ENCODE data around the gene RDH16.
"Not testable (repeated sequence)": the region's sequence is repeated elsewhere in the genome, so short reads cannot be mapped to it uniquely, and the experiment has no call there.

RDH16 gene

DNA sequence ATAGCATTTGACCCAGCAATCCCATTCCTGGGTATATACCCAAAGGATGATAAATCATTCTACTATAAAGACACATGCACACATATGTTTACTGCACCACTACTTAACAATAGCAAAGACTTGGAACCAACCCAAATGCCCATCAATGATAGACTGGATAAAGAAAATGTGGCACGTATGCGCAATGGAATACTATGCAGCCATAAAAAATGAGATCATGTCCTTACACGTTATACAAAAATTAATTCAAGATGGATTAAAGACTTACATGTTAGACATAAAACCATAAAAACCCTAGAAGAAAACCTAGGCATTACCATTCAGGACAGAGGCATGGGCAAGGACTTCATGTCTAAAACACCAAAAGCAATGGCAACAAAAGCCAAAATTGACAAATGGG is 39.3 kb downstream of the RDH16 start:
- WGBS (ENCODE audit: extremely low coverage, insufficient coverage, insufficient read length), result no CpG with 5 or more reads among the region's 3 CpGs
- H3K4me3 ChIP-seq (ENCODE audit: low read depth, low read length); H2BK5ac ChIP-seq (ENCODE audit: low read depth, low read length, poor library complexity); H3K14ac ChIP-seq (ENCODE audit: low read length); H4K12ac ChIP-seq (ENCODE audit: low read depth, low read length); H3K79me1 ChIP-seq (ENCODE audit: low read length); H4K91ac ChIP-seq (ENCODE audit: low read depth, low read length); H3K27me3 ChIP-seq (ENCODE audit: insufficient read depth, low read length); H2BK12ac ChIP-seq (ENCODE audit: low read length); H2AK5ac ChIP-seq (ENCODE audit: low read length); H2AFZ ChIP-seq (ENCODE audit: insufficient read depth, low read length, poor library complexity); H4K8ac ChIP-seq (ENCODE audit: low read depth, low read length); DNase-seq; H3K4me2 ChIP-seq (ENCODE audit: low read length); H3K18ac ChIP-seq (ENCODE audit: low read length); H3K79me2 ChIP-seq (ENCODE audit: control insufficient read depth, insufficient read depth, low read length, poor library complexity); H3K4me1 ChIP-seq (ENCODE audit: control insufficient read depth in 1 of 2, insufficient read depth in 2 of 2, low read length in 2 of 2); H3K9me3 ChIP-seq (ENCODE audit: insufficient read depth, low read depth, low read length); H3K9ac ChIP-seq (ENCODE audit: low read length); H3K27ac ChIP-seq (ENCODE audit: low read depth, low read length); H3K4ac ChIP-seq (ENCODE audit: low read depth, low read length); H2BK120ac ChIP-seq (ENCODE audit: insufficient read depth, low read length, poor library complexity); H3K36me3 ChIP-seq (ENCODE audit: control insufficient read depth in 1 of 2, insufficient read depth in 2 of 2, low read length in 2 of 2); H3K23ac ChIP-seq (ENCODE audit: low read length): not testable (repeated sequence)

- H3K4ac ChIP-seq (ENCODE audit: low read depth, low read length), result no peak overlapping the region
- no peaks in the 10 kb centered on the region for H3K79me2 ChIP-seq (ENCODE audit: control insufficient read depth, insufficient read depth, low read length, poor library complexity)
- H3K14ac ChIP-seq (ENCODE audit: low read length), result no peak overlapping the region
- H3K23ac ChIP-seq (ENCODE audit: low read length), result no peak overlapping the region
- H4K91ac ChIP-seq (ENCODE audit: low read depth, low read length), result no peak overlapping the region
- no peak overlapping the region for H4K8ac ChIP-seq (ENCODE audit: low read depth, low read length)
- H3K79me1 ChIP-seq (ENCODE audit: low read length), result no peaks in the 10 kb centered on the region
- no peak overlapping the region for H3K4me3 ChIP-seq (ENCODE audit: low read depth, low read length)
- H2BK12ac ChIP-seq (ENCODE audit: low read length), result no peak overlapping the region
- no peak overlapping the region for H2BK120ac ChIP-seq (ENCODE audit: insufficient read depth, low read length, poor library complexity)
- no CpG with 5 or more reads among the region's 1 CpG for WGBS (ENCODE audit: extremely low coverage, insufficient coverage, insufficient read length)
- no peaks in the 10 kb centered on the region for H3K36me3 ChIP-seq (ENCODE audit: control insufficient read depth in 1 of 2, insufficient read depth in 2 of 2, low read length in 2 of 2)
- no peak overlapping the region for H3K9ac ChIP-seq (ENCODE audit: low read length)
- H3K4me2 ChIP-seq (ENCODE audit: low read length), result no peak overlapping the region
- H2AK5ac ChIP-seq (ENCODE audit: low read length), result no peak overlapping the region
- no peak overlapping the region for H2BK5ac ChIP-seq (ENCODE audit: low read depth, low read length, poor library complexity)
- H3K27me3 ChIP-seq (ENCODE audit: insufficient read depth, low read length), result no peaks in the 10 kb centered on the region
- no peak overlapping the region for H4K12ac ChIP-seq (ENCODE audit: low read depth, low read length)
- no peak overlapping the region for H2AFZ ChIP-seq (ENCODE audit: insufficient read depth, low read length, poor library complexity)
- H3K4me1 ChIP-seq (ENCODE audit: control insufficient read depth in 1 of 2, insufficient read depth in 2 of 2, low read length in 2 of 2), result no peaks in the 10 kb centered on the region
- no peaks in the 10 kb centered on the region for H3K9me3 ChIP-seq (ENCODE audit: insufficient read depth, low read depth, low read length)
- H3K18ac ChIP-seq (ENCODE audit: low read length), result no peak overlapping the region
- no peak for DNase-seq
- H3K27ac ChIP-seq (ENCODE audit: low read depth, low read length), result no peak overlapping the region
Observed at GRCh38 chr12:56916996-56917333, 40.4 kb downstream of the RDH16 start.

GRCh38 chr12:56916296-56916995 is 41.0 kb downstream of the RDH16 start:
- Histone ChIP-seq H2BK120ac (ENCODE audit: insufficient read depth, low read length, poor library complexity) (no peak overlapping the region), H3K18ac (ENCODE audit: low read length) (no peak overlapping the region), H3K79me1 (ENCODE audit: low read length) (no peaks in the 10 kb centered on the region), H3K9me3 (ENCODE audit: insufficient read depth, low read depth, low read length) (no peaks in the 10 kb centered on the region), H2AFZ (ENCODE audit: insufficient read depth, low read length, poor library complexity) (no peak overlapping the region), H3K4me2 (ENCODE audit: low read length) (no peak overlapping the region), H3K4me3 (ENCODE audit: low read depth, low read length) (no peak overlapping the region), H4K8ac (ENCODE audit: low read depth, low read length) (no peak overlapping the region), H2BK5ac (ENCODE audit: low read depth, low read length, poor library complexity) (no peak overlapping the region), H3K4ac (ENCODE audit: low read depth, low read length) (no peak overlapping the region), H4K91ac (ENCODE audit: low read depth, low read length) (no peak overlapping the region), H3K79me2 (ENCODE audit: control insufficient read depth, insufficient read depth, low read length, poor library complexity) (no peaks in the 10 kb centered on the region), H3K4me1 (ENCODE audit: control insufficient read depth in 1 of 2, insufficient read depth in 2 of 2, low read length in 2 of 2) (no peaks in the 10 kb centered on the region), H4K12ac (ENCODE audit: low read depth, low read length) (no peak overlapping the region), H3K36me3 (ENCODE audit: control insufficient read depth in 1 of 2, insufficient read depth in 2 of 2, low read length in 2 of 2) (no peaks in the 10 kb centered on the region), H3K9ac (ENCODE audit: low read length) (no peak overlapping the region), H3K27ac (ENCODE audit: low read depth, low read length) (no peak overlapping the region), H2AK5ac (ENCODE audit: low read length) (no peak overlapping the region), H3K14ac (ENCODE audit: low read length) (no peak overlapping the region), H2BK12ac (ENCODE audit: low read length) (no peak overlapping the region), H3K23ac (ENCODE audit: low read length) (no peak overlapping the region), H3K27me3 (ENCODE audit: insufficient read depth, low read length) (no peaks in the 10 kb centered on the region)
- no peak for DNase-seq
- WGBS (ENCODE audit: extremely low coverage, insufficient coverage, insufficient read length), result no CpG with 5 or more reads among the region's 4 CpGs

DNA sequence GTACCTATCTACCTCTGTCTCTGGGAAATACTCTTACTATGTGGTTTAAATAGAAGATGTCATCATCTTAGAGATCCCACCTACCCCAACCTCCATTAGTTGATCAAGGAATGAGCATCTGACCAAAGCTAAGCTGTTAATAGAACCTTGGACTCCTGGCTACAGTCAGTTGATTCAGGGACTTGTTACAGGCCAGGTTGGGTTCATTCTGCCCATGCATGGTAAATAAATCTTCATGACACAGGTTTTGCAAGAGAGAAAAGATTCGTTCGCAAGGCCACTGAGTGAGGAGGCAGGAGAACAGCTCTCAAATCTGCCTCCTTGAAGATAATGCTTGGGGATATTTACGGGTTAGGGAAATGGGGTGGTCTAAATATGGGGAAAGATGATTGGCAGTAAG is 42.7 kb downstream of the RDH16 start:
- H2AFZ ChIP-seq (ENCODE audit: insufficient read depth, low read length, poor library complexity), result no peak overlapping the region
- H3K27me3 ChIP-seq (ENCODE audit: insufficient read depth, low read length), result no peaks in the 10 kb centered on the region
- no peak overlapping the region for H3K4me2 ChIP-seq (ENCODE audit: low read length)
- H3K27ac ChIP-seq (ENCODE audit: low read depth, low read length), result no peak overlapping the region
- H2BK120ac ChIP-seq (ENCODE audit: insufficient read depth, low read length, poor library complexity), result no peak overlapping the region
- H3K23ac ChIP-seq (ENCODE audit: low read length), result no peak overlapping the region
- no peak overlapping the region for H2BK12ac ChIP-seq (ENCODE audit: low read length)
- H3K9ac ChIP-seq (ENCODE audit: low read length), result no peak overlapping the region
- WGBS (ENCODE audit: extremely low coverage, insufficient coverage, insufficient read length), result no CpG with 5 or more reads among the region's 3 CpGs
- no peaks in the 10 kb centered on the region for H3K36me3 ChIP-seq (ENCODE audit: control insufficient read depth in 1 of 2, insufficient read depth in 2 of 2, low read length in 2 of 2)
- no peaks in the 10 kb centered on the region for H3K79me2 ChIP-seq (ENCODE audit: control insufficient read depth, insufficient read depth, low read length, poor library complexity)
- H3K9me3 ChIP-seq (ENCODE audit: insufficient read depth, low read depth, low read length), result no peaks in the 10 kb centered on the region
- no peak overlapping the region for H4K8ac ChIP-seq (ENCODE audit: low read depth, low read length)
- no peak overlapping the region for H3K14ac ChIP-seq (ENCODE audit: low read length)
- no peak overlapping the region for H4K91ac ChIP-seq (ENCODE audit: low read depth, low read length)
- DNase-seq, result no peak
- no peak overlapping the region for H4K12ac ChIP-seq (ENCODE audit: low read depth, low read length)
- H3K4ac ChIP-seq (ENCODE audit: low read depth, low read length), result no peak overlapping the region
- no peak overlapping the region for H3K18ac ChIP-seq (ENCODE audit: low read length)
- H2AK5ac ChIP-seq (ENCODE audit: low read length), result no peak overlapping the region
- no peaks in the 10 kb centered on the region for H3K4me1 ChIP-seq (ENCODE audit: control insufficient read depth in 1 of 2, insufficient read depth in 2 of 2, low read length in 2 of 2)
- no peak overlapping the region for H2BK5ac ChIP-seq (ENCODE audit: low read depth, low read length, poor library complexity)
- H3K4me3 ChIP-seq (ENCODE audit: low read depth, low read length), result no peak overlapping the region
- H3K79me1 ChIP-seq (ENCODE audit: low read length), result no peaks in the 10 kb centered on the region
